ENCODE data around the gene NRXN3.

NRXN3 gene

GRCh38 chr14:78673845-78674244 is 503.7 kb downstream of the NRXN3 start:
- Mint-ChIP-seq H3K36me3 (ENCODE audit: low read depth) (no peaks in the 10 kb centered on the region), H3K4me3 (no peak overlapping the region), H3K9me3 (no peaks in the 10 kb centered on the region), H3K27ac (no peak overlapping the region), H3K27me3 (ENCODE audit: low read depth, poor library complexity) (peaks cover 3% of the 10 kb centered on the region), H3K4me1 (no peaks in the 10 kb centered on the region)
- TF ChIP-seq, protein P1, sequence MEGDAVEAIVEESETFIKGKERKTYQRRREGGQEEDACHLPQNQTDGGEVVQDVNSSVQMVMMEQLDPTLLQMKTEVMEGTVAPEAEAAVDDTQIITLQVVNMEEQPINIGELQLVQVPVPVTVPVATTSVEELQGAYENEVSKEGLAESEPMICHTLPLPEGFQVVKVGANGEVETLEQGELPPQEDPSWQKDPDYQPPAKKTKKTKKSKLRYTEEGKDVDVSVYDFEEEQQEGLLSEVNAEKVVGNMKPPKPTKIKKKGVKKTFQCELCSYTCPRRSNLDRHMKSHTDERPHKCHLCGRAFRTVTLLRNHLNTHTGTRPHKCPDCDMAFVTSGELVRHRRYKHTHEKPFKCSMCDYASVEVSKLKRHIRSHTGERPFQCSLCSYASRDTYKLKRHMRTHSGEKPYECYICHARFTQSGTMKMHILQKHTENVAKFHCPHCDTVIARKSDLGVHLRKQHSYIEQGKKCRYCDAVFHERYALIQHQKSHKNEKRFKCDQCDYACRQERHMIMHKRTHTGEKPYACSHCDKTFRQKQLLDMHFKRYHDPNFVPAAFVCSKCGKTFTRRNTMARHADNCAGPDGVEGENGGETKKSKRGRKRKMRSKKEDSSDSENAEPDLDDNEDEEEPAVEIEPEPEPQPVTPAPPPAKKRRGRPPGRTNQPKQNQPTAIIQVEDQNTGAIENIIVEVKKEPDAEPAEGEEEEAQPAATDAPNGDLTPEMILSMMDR (IDR thresholded peaks at IDR 0.05) = no peak
- no peak for DNase-seq

GRCh38 chr14:78674820-78675219 is 504.6 kb downstream of the NRXN3 start:
- TF ChIP-seq, protein P1 (IDR thresholded peaks at IDR 0.05) = no peak
- no peak overlapping the region for H3K4me3 Mint-ChIP-seq
- no peaks in the 10 kb centered on the region for H3K4me1 Mint-ChIP-seq
- H3K9me3 Mint-ChIP-seq = no peaks in the 10 kb centered on the region
- no peaks in the 10 kb centered on the region for H3K36me3 Mint-ChIP-seq (ENCODE audit: low read depth)
- no peak for DNase-seq
- peaks cover 3% of the 10 kb centered on the region for H3K27me3 Mint-ChIP-seq (ENCODE audit: low read depth, poor library complexity)
- no peak overlapping the region for H3K27ac Mint-ChIP-seq

DNA sequence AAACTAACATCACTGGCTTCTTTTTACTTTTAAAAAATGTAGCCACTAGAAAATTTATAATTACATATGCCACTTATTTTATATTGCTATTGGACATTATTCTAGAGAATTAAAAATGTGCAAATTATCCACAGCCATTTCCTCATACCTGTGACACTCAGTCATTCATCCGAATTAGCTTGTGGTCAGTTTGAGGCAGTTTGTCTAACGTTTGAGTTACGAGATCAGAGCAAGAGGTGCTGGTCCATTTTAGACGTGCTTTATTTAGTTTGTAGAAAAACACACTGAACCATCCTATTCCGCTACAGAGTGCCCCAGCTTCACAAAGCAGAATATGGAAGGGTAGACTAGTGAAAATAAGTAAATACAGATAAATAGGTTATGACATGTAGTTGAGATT is 513.0 kb downstream of the NRXN3 start:
- Mint-ChIP-seq H3K27me3 (ENCODE audit: low read depth, poor library complexity) (peaks cover 3% of the 10 kb centered on the region), H3K9me3 (no peaks in the 10 kb centered on the region), H3K4me3 (no peak overlapping the region), H3K4me1 (no peaks in the 10 kb centered on the region), H3K36me3 (ENCODE audit: low read depth) (no peaks in the 10 kb centered on the region), H3K27ac (no peak overlapping the region)
- TF ChIP-seq, protein P1 (IDR thresholded peaks at IDR 0.05) = no peak
- DNase-seq = no peak

GRCh38 chr14:78683981-78684380 is 513.8 kb downstream of the NRXN3 start:
- TF ChIP-seq, protein P1 (IDR thresholded peaks at IDR 0.05) = no peak
- no peak for DNase-seq
- H3K4me3 Mint-ChIP-seq = no peak overlapping the region
- no peaks in the 10 kb centered on the region for H3K36me3 Mint-ChIP-seq (ENCODE audit: low read depth)
- H3K4me1 Mint-ChIP-seq = no peaks in the 10 kb centered on the region
- no peaks in the 10 kb centered on the region for H3K9me3 Mint-ChIP-seq
- H3K27me3 Mint-ChIP-seq (ENCODE audit: low read depth, poor library complexity) = peaks cover 3% of the 10 kb centered on the region
- no peak overlapping the region for H3K27ac Mint-ChIP-seq

DNA sequence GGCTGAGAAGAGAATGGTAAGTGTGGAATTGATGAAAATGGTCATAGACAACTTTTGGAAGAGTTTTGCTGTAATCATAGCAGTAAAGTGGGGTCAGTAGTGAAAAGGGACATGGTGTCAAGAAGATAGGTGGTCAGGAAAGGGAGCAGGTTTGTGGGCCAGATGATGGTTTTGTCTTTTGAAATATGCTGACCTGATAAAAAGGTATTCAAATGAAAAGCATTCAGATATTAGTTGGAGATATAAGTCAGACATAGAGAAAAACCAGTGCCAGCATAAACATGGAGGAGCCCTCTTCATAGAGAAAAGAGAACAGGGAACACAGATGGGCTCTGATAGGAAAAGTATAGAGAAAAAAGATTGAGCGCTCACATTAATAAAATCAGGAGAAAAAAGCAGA is 518.3 kb downstream of the NRXN3 start:
- no peak overlapping the region for H3K4me3 Mint-ChIP-seq

DNA sequence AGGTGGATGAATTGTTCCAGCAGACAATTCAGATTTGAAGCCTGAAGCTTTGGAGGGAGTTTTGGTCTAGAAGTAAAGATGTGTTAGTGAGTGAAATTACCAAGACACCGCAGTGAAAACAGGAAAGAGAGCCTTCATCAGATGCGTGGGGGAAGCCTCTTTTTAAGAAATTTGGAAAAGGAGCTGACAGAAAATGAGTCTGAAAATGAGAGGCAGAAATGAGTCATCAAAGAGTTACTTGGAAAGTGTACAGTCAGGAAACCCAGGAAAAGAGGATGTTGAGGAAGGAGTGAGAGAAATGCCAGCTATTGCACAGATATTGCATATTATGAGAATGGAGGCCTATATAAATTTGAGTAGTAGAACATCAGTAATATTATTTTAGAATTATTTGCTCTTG is 520.7 kb downstream of the NRXN3 start:
- H3K4me3 Mint-ChIP-seq = no peak overlapping the region
- H3K27me3 Mint-ChIP-seq (ENCODE audit: low read depth, poor library complexity) = peaks cover 21% of the 10 kb centered on the region
- DNase-seq = no peak
- no peaks in the 10 kb centered on the region for H3K9me3 Mint-ChIP-seq
- no peak overlapping the region for H3K27ac Mint-ChIP-seq
- no peaks in the 10 kb centered on the region for H3K36me3 Mint-ChIP-seq (ENCODE audit: low read depth)
- H3K4me1 Mint-ChIP-seq = no peaks in the 10 kb centered on the region
- TF ChIP-seq, protein P1 (IDR thresholded peaks at IDR 0.05) = no peak

More for the DNA sequence above, 518.3 kb downstream of the NRXN3 start:
- Mint-ChIP-seq H3K4me1 (no peaks in the 10 kb centered on the region), H3K9me3 (no peaks in the 10 kb centered on the region), H3K36me3 (ENCODE audit: low read depth) (no peaks in the 10 kb centered on the region), H3K27ac (no peak overlapping the region), H3K27me3 (ENCODE audit: low read depth, poor library complexity) (peaks cover 16% of the 10 kb centered on the region)
- TF ChIP-seq, protein P1 (IDR thresholded peaks at IDR 0.05) = no peak
- DNase-seq = no peak

All from nephron progenitor cell (in vitro differentiated cells).